H1 (cell line): Measurements from ENCODE around the gene HDLBP. TPM values are rescaled to one million over a fixed set of nuclear protein-coding genes. Genes with fewer than 3 reads are reported as not detected.

Experiments used
- CTCF ChIA-PET: fragments of 300-600 bp; sonication (Branson Sonifier 250); formaldehyde crosslinking; loops from one replicate; lab custom pipeline; 2021; ENCODE audit not compliant: partially characterized antibody; lab: Charles Lee
- POLR2A ChIA-PET: fragments of 300-600 bp; sonication (Branson Sonifier 250); formaldehyde crosslinking; loops from one replicate; lab custom pipeline; 2021; ENCODE audit warnings: inconsistent platforms; ENCODE audit not compliant: partially characterized antibody; lab: Charles Lee
- DNase-seq, 2 experiments: peaks; one replicate each; pipeline versions ENCODE4 v3.0.0 to v3.0.0-alpha.2; 2010 to 2022; ENCODE audit warnings: low spot score in 2 of 2, low read depth in 1 of 2, mixed read lengths in 1 of 2
- FAIRE-seq: peaks from 2 replicates; lab custom pipeline; 2011; peaks lifted over from hg19 to GRCh38; lab: Jason Lieb, UNC
- H2AFZ ChIP-seq: 2 replicates; pipeline ENCODE4 v1.8.1; 2012; ENCODE audit warnings: low read length, inconsistent platforms
- H2AK5ac ChIP-seq: 2 replicates; pipeline ENCODE4 v1.6.1; 2013; ENCODE audit warnings: low read depth, low read length
- H2BK120ac ChIP-seq: replicated peaks from 2 replicates; pipeline ENCODE3; 2013; ENCODE audit warnings: low read depth, low read length, inconsistent platforms
- H2BK12ac ChIP-seq: 2 replicates; pipeline ENCODE4 v1.6.1; 2013; ENCODE audit warnings: low read depth, low read length
- H2BK15ac ChIP-seq: 2 replicates; pipeline ENCODE4 v1.6.1; 2013; ENCODE audit warnings: low read length
- H2BK20ac ChIP-seq: 2 replicates; pipeline ENCODE4 v1.6.1; 2013; ENCODE audit warnings: low read length
- H2BK5ac ChIP-seq: 2 replicates; pipeline ENCODE4 v1.6.1; 2013; ENCODE audit warnings: low read depth, low read length
- H3K14ac ChIP-seq: 2 replicates; pipeline ENCODE4 v1.6.1; 2013; ENCODE audit warnings: inconsistent platforms; ENCODE audit not compliant: insufficient read length
- H3K18ac ChIP-seq: 2 replicates; pipeline ENCODE4 v1.6.1; 2013; ENCODE audit warnings: low read length; ENCODE audit errors: extremely low read depth
- H3K23ac ChIP-seq: 2 replicates; pipeline ENCODE4 v1.6.1; 2013; ENCODE audit warnings: inconsistent platforms; ENCODE audit not compliant: insufficient read length
- H3K23me2 ChIP-seq: 2 replicates; pipeline ENCODE4 v1.6.1; 2013; ENCODE audit warnings: low read depth, low read length
- H3K27ac ChIP-seq: 2 replicates; pipeline ENCODE4 v1.6.1; 2011; ENCODE audit warnings: low read depth, low read length, inconsistent platforms
- H3K27me3 ChIP-seq, 4 experiments: replicated peaks in 1 of 4; 1 replicate in 1 of 4; 2 replicates in 3 of 4; pipeline versions ENCODE4 v1.6.1 to v1.8.1; 2011 to 2013; ENCODE audit warnings: low read length in 3 of 4, mild to moderate bottlenecking in 3 of 4, inconsistent platforms in 2 of 4, mixed read lengths in 2 of 4, moderate library complexity in 1 of 4; ENCODE audit not compliant: control insufficient read depth in 3 of 4, insufficient read depth in 3 of 4; ENCODE audit errors: extremely low read depth in 1 of 4
- H3K36me3 ChIP-seq, 4 experiments: 2 replicates each; pipeline versions ENCODE4 v1.6.1 to v1.8.1; 2011 to 2013; ENCODE audit warnings: mild to moderate bottlenecking in 4 of 4, low read length in 3 of 4, moderate library complexity in 2 of 4, control low read depth in 1 of 4, inconsistent platforms in 1 of 4; ENCODE audit not compliant: insufficient read depth in 4 of 4, control insufficient read depth in 2 of 4
- H3K4ac ChIP-seq: replicated peaks from 2 replicates; pipeline ENCODE3; 2013; ENCODE audit warnings: low read length, low read depth, mixed read lengths, inconsistent platforms; ENCODE audit not compliant: insufficient read length
- H3K4me1 ChIP-seq, 4 experiments: replicated peaks in 1 of 4; 1 replicate in 1 of 4; 2 replicates in 3 of 4; pipeline versions ENCODE4 v1.6.1 to v1.8.1; 2011 to 2013; ENCODE audit warnings: low read length in 3 of 4, inconsistent platforms in 2 of 4, mixed read lengths in 1 of 4; ENCODE audit not compliant: insufficient read depth in 4 of 4, control insufficient read depth in 3 of 4
- H3K4me2 ChIP-seq, 2 experiments: 2 replicates each; pipeline versions ENCODE4 v1.6.1 to v1.8.1; 2011 to 2013; ENCODE audit warnings: low read depth in 2 of 2, low read length in 2 of 2, control low read depth in 1 of 2, inconsistent platforms in 1 of 2, mild to moderate bottlenecking in 1 of 2; ENCODE audit not compliant: insufficient read depth in 1 of 2
- H3K4me3 ChIP-seq, 4 experiments: fragments of 200-600, 300-600 bp in 1 of 4; sonication (generic), shearing (Covaris generic), sonication (Bioruptor Twin) in 1 of 4; 2 replicates each; pipeline versions ENCODE4 v1.5.1 to v1.8.1; 2011 to 2016; ENCODE audit warnings: low read length in 4 of 4, low read depth in 3 of 4, control low read depth in 2 of 4, inconsistent platforms in 2 of 4, mild to moderate bottlenecking in 2 of 4, mixed read lengths in 1 of 4, moderate library complexity in 1 of 4; ENCODE audit not compliant: insufficient read depth in 2 of 4; ENCODE audit errors: extremely low read depth in 1 of 4
- H3K56ac ChIP-seq: replicated peaks from 2 replicates; pipeline ENCODE3; 2013; ENCODE audit warnings: low read depth, mild to moderate bottlenecking, mixed read lengths, low read length, inconsistent platforms; ENCODE audit not compliant: insufficient read length
- H3K79me1 ChIP-seq: 2 replicates; pipeline ENCODE4 v1.6.1; 2013; ENCODE audit warnings: low read depth, low read length, control low read depth
- H3K79me2 ChIP-seq, 2 experiments: 2 replicates each; pipeline versions ENCODE4 v1.6.1 to v1.8.1; 2012 to 2013; ENCODE audit warnings: low read length in 2 of 2, mild to moderate bottlenecking in 2 of 2, inconsistent platforms in 1 of 2; ENCODE audit not compliant: insufficient read depth in 2 of 2, control insufficient read depth in 1 of 2
- H3K9ac ChIP-seq, 4 experiments: replicated peaks in 1 of 4; 1 replicate in 1 of 4; 2 replicates in 3 of 4; pipeline versions ENCODE4 v1.6.1 to v1.8.1; 2011 to 2013; ENCODE audit warnings: low read depth in 3 of 4, low read length in 3 of 4, control low read depth in 2 of 4, mild to moderate bottlenecking in 2 of 4, moderate library complexity in 2 of 4, inconsistent platforms in 1 of 4; ENCODE audit errors: extremely low read depth in 1 of 4
- H3K9me3 ChIP-seq, 2 experiments: 2 replicates each; pipeline versions ENCODE4 v1.6.1 to v1.8.1; 2012 to 2013; ENCODE audit warnings: mild to moderate bottlenecking in 2 of 2, moderate library complexity in 2 of 2, control low read depth in 1 of 2, inconsistent platforms in 1 of 2, low read depth in 1 of 2, low read length in 1 of 2, mixed read lengths in 1 of 2; ENCODE audit not compliant: insufficient read depth in 2 of 2
- H4K20me1 ChIP-seq, 2 experiments: replicated peaks in 1 of 2; 2 replicates each; pipeline versions ENCODE3 to v1.8.1; 2011 to 2013; ENCODE audit warnings: inconsistent platforms in 2 of 2, low read length in 2 of 2, mild to moderate bottlenecking in 1 of 2; ENCODE audit not compliant: insufficient read depth in 2 of 2, control insufficient read depth in 1 of 2
- H4K5ac ChIP-seq: 2 replicates; pipeline ENCODE4 v1.6.1; 2013; ENCODE audit warnings: low read length, low read depth, mixed read lengths, inconsistent platforms; ENCODE audit not compliant: insufficient read length
- H4K8ac ChIP-seq: 2 replicates; pipeline ENCODE4 v1.8.0; 2013; ENCODE audit warnings: mild to moderate bottlenecking, moderate library complexity, low read length, inconsistent platforms; ENCODE audit not compliant: insufficient read depth; ENCODE audit errors: extremely low read depth
- H4K91ac ChIP-seq: replicated peaks from 2 replicates; pipeline ENCODE3; 2013; ENCODE audit warnings: low read length, mixed read lengths, inconsistent platforms; ENCODE audit not compliant: insufficient read length
- CHD2 ChIP-seq: IDR thresholded peaks from 2 replicates; pipeline ENCODE4 v1.6.1; 2012; ENCODE audit warnings: low read length, improper control_type of control experiment
- KDM4A ChIP-seq: IDR thresholded peaks from one replicate; pipeline ENCODE4 v1.7.1; 2012; ENCODE audit warnings: low read depth, mild to moderate bottlenecking, moderate library complexity, low read length, inconsistent platforms; ENCODE audit not compliant: severe bottlenecking
- POU5F1 ChIP-seq: IDR thresholded peaks from 2 replicates; pipeline ENCODE4 v1.6.1; 2011; ENCODE audit warnings: low read depth, mild to moderate bottlenecking, low read length, moderate library complexity
- RBBP5 ChIP-seq: IDR thresholded peaks from 2 replicates; pipeline ENCODE4 v1.7.1; 2012; ENCODE audit warnings: low read depth, mild to moderate bottlenecking, inconsistent platforms, low read length, moderate library complexity, borderline replicate concordance
- WGBS, 2 experiments: shearing (Covaris generic) in 1 of 2; methylation state at CpG; one replicate each; pipeline versions ENCODE4 v1.1.6 to v1.1.7; 2013 to 2015; ENCODE audit warnings: low lambda C conversion rate in 2 of 2, mixed read lengths in 2 of 2, inconsistent platforms in 1 of 2, low coverage in 1 of 2, missing lambda C conversion rate in 1 of 2; ENCODE audit not compliant: insufficient replicate concordance in 2 of 2, insufficient coverage in 1 of 2, insufficient read length in 1 of 2; ENCODE audit errors: extremely low coverage in 1 of 2, missing lambda C conversion rate in 1 of 2; 5-methylcytosine and 5-hydroxymethylcytosine counted together
- polyA plus RNA-seq, 7 experiments: library from polyadenylated mRNA; depleted of rRNA in 3 of 7; stranded (reverse) in 5 of 7; unstranded in 2 of 7; fragments of >200 nt in 5 of 7; fragments of 200-250 nt in 2 of 7; gene quantifications; 1 replicate in 5 of 7; 2 replicates in 1 of 7; 4 replicates in 1 of 7; pipeline versions ENCODE4 v1.2.1 to v1.2.3, GENCODE V29; 2011 to 2013; ENCODE audit warnings: missing spikeins in 2 of 7, mixed read lengths in 2 of 7
- total RNA-seq: library from RNA; stranded (reverse); fragmentation: NEBNext Ultra II Directional; extraction: Animal tissue kit (Norgen Biotek cat#: 25700); gene quantifications from 2 replicates; pipeline ENCODE4 v1.2.1, GENCODE V29; 2021

Gene HDLBP
- total and polyA plus RNA-seq, 2 of the 8 experiments (the other 6 are each of a cell fraction or from before 2014, with no cell fraction given), result 185 to 360 TPM

- Histone ChIP-seq H3K27ac (no peak overlapping the region), H4K91ac (no peak overlapping the region), H3K9ac (peak overlapping the region; percentile 48 to 79 (median 60)), H2BK5ac (no peak overlapping the region), H2AK5ac (no peak overlapping the region), H3K4me1 (peaks cover 0 to 14% (median 3%) of the 10 kb centered on the region in 4 experiments; a peak in 5 of 7 replicates), H3K36me3 (peaks cover 0 to 7% (median 1%) of the 10 kb centered on the region in 4 experiments; a peak in 3 of 8 replicates), H3K23me2 (peaks cover 8% of the 10 kb centered on the region; the same call in 1 of the 2 replicates), H3K18ac (no peak overlapping the region; the same call in 1 of the 2 replicates), H3K9me3 (no peaks in the 10 kb centered on the region), H2BK12ac (no peak overlapping the region), H4K5ac (no peak overlapping the region), H3K79me2 (peaks cover 10 to 80% of the 10 kb centered on the region in 2 experiments), H3K79me1 (peaks cover 31% of the 10 kb centered on the region), H3K23ac (no peak overlapping the region), H2BK20ac (no peak overlapping the region), H3K4ac (no peak overlapping the region), H3K4me3 (peak overlapping the region; percentile 55 to 83 (median 66)), H3K27me3 (no peaks in the 10 kb centered on the region), H4K8ac (no peak overlapping the region), H4K20me1 (peaks cover 17 to 48% of the 10 kb centered on the region in 2 experiments), H2AFZ (no peak overlapping the region; the same call in 1 of the 2 replicates), H2BK15ac (no peak overlapping the region), H3K4me2 (peak overlapping the region; percentile 67 to 69), H3K56ac (no peak overlapping the region), H2BK120ac (no peak overlapping the region), H3K14ac (no peak overlapping the region)
- 25% methylated on average over 21 of the region's 37 CpGs; no CpG with 5 or more reads in 1 of the 2 experiments for WGBS, 2 experiments
- TF ChIP-seq RBBP5 (peak; percentile 44; the same call in 1 of the 2 replicates), CHD2 (no peak), KDM4A (peak; percentile 38), POU5F1 (no peak)
- POLR2A ChIA-PET, result interaction anchor here (0.6 to 1.0 kb wide), 3 partner anchors 32 to 47 kb away, joined by 3 to 5 read pairs (median 3); no protein-coding TSS in a partner anchor
- CTCF ChIA-PET, result no interaction called here
- FAIRE-seq (no peak), DNase-seq (peak in 1 of 2 experiments; percentile 58)
Measured at GRCh38 chr2:241271706-241272302, 43.7 kb downstream of the HDLBP start.
